ENCODE results near the gene CFAP53. TPM values are rescaled to one million over a fixed set of nuclear protein-coding genes. Genes with fewer than 3 reads are reported as not detected.
A peak's percentile ranks its signal among the peaks of the same experiment; 100 is the strongest.

The CFAP53 gene
- total and polyA plus RNA-seq, 7 experiments from 2014 or later = 0.09 to 1.8 (median 0.45) TPM; not detected in 1

DNA sequence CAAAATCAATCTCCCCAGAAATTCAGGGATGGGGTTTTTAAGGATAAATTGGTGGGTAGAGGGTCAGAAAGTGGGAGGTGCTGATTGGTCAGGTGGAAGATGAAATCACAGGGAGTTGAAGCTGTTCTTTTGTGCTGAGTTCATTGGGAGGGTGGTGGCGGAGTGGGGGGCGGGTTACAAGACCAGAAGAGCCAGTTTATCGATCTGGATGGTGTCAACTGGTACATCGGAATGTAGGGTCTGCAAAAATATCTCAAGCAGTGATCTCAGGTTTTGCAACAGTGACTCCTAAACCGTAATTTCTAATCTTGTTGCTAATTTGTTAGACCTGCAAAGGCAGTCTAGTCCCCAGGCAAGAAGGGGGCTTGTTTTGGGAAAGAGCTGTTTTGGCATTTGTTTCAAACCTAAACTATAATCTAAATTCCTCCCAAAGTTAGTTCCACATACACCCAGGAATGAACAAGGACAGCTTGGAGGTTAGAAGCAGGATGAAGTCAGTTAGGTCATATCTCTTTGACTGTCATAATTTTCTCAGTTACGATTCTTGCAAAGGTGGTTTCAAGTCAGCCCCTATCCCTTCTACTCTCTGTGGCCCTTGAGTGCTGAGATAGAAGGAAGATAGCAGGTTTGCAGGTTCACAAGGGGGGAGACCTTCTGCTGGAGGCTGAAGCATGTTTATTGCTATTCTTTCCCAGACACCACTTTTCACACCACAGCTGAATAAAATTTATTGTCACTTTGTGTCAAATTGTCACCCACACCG, 33.5 kb upstream of the CFAP53 start:
- peaks cover 0 to 6% (median 0%) of the 10 kb centered on the region in 11 donors for H3K9me3 Mint-ChIP-seq
- H3K4me3 Mint-ChIP-seq = peak overlapping the region in 5 of 10 donors; percentile 3 to 81 (median 53)
- Histone ChIP-seq H3K27ac (ENCODE audit: low read depth, low read length) (no peak overlapping the region), H3K27me3 (ENCODE audit: control insufficient read depth in 2 of 2, insufficient read depth in 2 of 2, low read length in 2 of 2) (no peaks in the 10 kb centered on the region), H3K9me3 (ENCODE audit: control insufficient read depth in 2 of 3, low read length in 3 of 3) (no peaks in the 10 kb centered on the region), H3K4me1 (ENCODE audit: control insufficient read depth in 2 of 2, insufficient read depth in 2 of 2, low read length in 2 of 2) (peaks cover 0 to 11% of the 10 kb centered on the region in 2 donors), H3K4me3 (ENCODE audit: low read length) (no peak overlapping the region), H3K36me3 (ENCODE audit: control insufficient read depth in 2 of 3, insufficient read depth in 3 of 3, low read length in 3 of 3) (no peaks in the 10 kb centered on the region)
- intact Hi-C loops (cut with micrococcal nuclease) = no loop called here
- no peak overlapping the region for H3K27ac Mint-ChIP-seq
- H3K4me1 Mint-ChIP-seq = peaks cover 4 to 14% (median 7%) of the 10 kb centered on the region in 7 donors
- peaks cover 13 to 66% (median 35%) of the 10 kb centered on the region in 5 donors for H3K27me3 Mint-ChIP-seq
- DNase-seq (no peak), ATAC-seq (no peak)
- H3K36me3 Mint-ChIP-seq = peaks cover 0 to 6% (median 0%) of the 10 kb centered on the region in 5 donors
- ChIA-PET POLR2A (interaction anchor here (0.9 kb wide), 1 partner anchor 11 kb away, joined by 3 read pairs; no protein-coding TSS in a partner anchor), CTCF (interaction anchor here (1.1 kb wide), 1 partner anchor 18 kb away, joined by 3 read pairs; the partner anchor contains the start of gene MBD1)

DNA sequence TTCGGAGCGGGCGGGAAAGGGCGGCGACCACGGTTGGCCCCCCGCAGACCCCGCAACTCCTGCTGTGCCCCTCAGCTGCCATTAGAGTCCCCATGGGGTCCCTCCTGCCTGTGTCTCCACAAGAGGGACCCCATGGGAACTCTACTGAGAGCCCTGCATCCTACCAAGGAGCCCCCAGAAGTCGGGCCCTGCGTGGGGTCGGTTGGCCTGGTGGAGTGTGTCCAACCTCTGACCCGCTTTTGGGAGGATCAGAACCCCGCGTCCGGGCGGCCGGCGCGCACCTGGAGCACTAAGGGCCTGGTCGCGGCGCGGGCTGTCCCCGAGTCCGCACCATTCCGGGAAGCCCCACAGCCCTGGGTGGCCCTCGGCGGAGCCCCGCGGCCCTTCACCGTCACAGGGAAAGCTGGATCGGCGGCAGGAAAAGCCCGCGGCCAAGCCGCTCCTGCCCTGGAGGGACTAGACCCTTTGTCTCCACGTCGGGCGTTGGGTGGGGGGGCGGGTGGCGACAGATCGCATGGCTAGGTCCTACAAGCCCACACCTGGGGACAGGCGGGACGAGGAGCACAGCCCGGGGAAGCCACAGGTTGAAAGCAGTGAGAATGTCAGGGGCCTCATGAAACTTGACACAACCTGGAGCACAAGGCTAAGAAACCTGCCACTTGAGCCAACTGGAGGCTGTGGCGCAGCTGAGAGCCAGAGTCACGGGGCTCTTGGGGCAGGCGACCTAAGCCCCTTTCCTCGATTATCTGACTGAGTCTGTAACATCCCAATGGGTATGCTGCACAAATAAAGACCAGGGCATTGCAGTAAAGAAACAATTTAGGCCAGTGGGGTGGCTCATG, 32.4 kb upstream of the CFAP53 start:
- CTCF ChIA-PET = no interaction called here
- POLR2A ChIA-PET = interaction anchor here (1.1 to 1.6 kb wide), 2 partner anchors 10 to 17 kb away, joined by 4 to 17 read pairs; partner anchors contain the start of gene MBD1

DNA sequence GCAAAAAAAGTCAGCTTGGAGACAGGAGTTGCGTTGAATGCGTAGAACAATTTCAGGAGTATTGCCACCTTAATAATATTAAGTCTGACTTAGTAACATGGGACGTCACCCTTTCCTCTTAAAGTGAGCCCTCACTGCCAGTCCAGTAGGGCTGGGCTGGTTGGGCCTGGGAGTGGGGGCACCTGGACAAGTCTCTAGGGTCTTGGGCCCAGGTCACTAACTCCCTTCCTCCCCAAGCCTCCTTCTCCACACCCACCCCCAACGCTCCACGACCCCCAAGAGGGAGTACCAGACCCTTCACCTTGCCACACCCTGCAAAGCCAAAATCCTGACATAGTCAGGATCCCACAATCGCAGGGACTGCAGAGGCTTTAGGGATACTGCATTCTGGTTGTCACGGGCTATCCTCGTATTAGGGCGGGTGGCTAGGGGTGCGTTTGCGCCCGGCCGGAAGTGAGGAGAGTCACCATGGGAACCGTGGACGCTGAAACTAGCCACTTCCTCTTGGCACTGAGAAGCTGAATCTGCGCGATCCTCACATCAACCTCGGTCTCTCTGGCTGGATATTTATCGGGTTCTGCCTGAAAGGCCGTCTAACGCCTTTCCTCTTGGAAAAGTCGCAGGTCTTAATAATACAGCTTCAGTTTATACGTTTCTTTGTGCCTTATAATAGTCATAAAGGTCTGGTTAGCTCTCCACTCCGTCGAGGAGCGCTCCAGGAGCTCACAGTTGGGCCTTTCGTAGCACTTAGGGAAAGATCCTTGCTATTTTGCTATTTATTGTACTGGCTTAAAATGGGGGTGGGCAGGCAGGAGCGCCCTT, 31.5 kb upstream of the CFAP53 start:
- H3K27me3 ChIP-seq (ENCODE audit: control insufficient read depth in 2 of 2, insufficient read depth in 2 of 2, low read length in 2 of 2) = no peaks in the 10 kb centered on the region
- DNase-seq (peak in 8 of 9 donors; percentile 48 to 70 (median 68)), ATAC-seq (peak; percentile 95)
- H3K4me1 Mint-ChIP-seq = peaks cover 4 to 14% (median 7%) of the 10 kb centered on the region in 7 donors
- H3K36me3 ChIP-seq (ENCODE audit: control insufficient read depth in 2 of 3, insufficient read depth in 3 of 3, low read length in 3 of 3) = no peaks in the 10 kb centered on the region
- POLR2A ChIA-PET = interaction anchor here (1.1 to 1.6 kb wide), 2 partner anchors 9 to 16 kb away, joined by 4 to 17 read pairs; partner anchors contain the start of gene MBD1
- intact Hi-C loops (cut with micrococcal nuclease) = loop anchor here (1.0 kb wide), 3 partner anchors 9 to 17 kb away; partner anchors contain the start of genes CXXC1 (in 2 of the 2) and MBD1 (in 1 of the 2)
- peaks cover 0 to 3% (median 0%) of the 10 kb centered on the region in 5 donors for H3K36me3 Mint-ChIP-seq
- H3K9me3 Mint-ChIP-seq = peaks cover 0 to 6% (median 0%) of the 10 kb centered on the region in 11 donors
- peak overlapping the region in 4 of 9 donors; percentile 43 to 76 (median 59) for H3K27ac Mint-ChIP-seq
- CTCF ChIA-PET = no interaction called here
- H3K4me3 Mint-ChIP-seq = peak overlapping the region; percentile 52 to 90 (median 84)
- peak overlapping the region; percentile 57 for H3K4me3 ChIP-seq (ENCODE audit: low read length)
- peaks cover 0 to 11% of the 10 kb centered on the region in 2 donors for H3K4me1 ChIP-seq (ENCODE audit: control insufficient read depth in 2 of 2, insufficient read depth in 2 of 2, low read length in 2 of 2)
- no peak overlapping the region for H3K27ac ChIP-seq (ENCODE audit: low read depth, low read length)
- peaks cover 10 to 48% (median 19%) of the 10 kb centered on the region in 5 donors for H3K27me3 Mint-ChIP-seq
- no peaks in the 10 kb centered on the region for H3K9me3 ChIP-seq (ENCODE audit: control insufficient read depth in 2 of 3, low read length in 3 of 3)

More for the DNA sequence above, 32.4 kb upstream of the CFAP53 start:
- Histone ChIP-seq H3K4me3 (ENCODE audit: low read length) (peak overlapping the region; percentile 57), H3K36me3 (ENCODE audit: control insufficient read depth in 2 of 3, insufficient read depth in 3 of 3, low read length in 3 of 3) (no peaks in the 10 kb centered on the region), H3K9me3 (ENCODE audit: control insufficient read depth in 2 of 3, low read length in 3 of 3) (no peaks in the 10 kb centered on the region), H3K27ac (ENCODE audit: low read depth, low read length) (no peak overlapping the region), H3K4me1 (ENCODE audit: control insufficient read depth in 2 of 2, insufficient read depth in 2 of 2, low read length in 2 of 2) (peaks cover 0 to 11% of the 10 kb centered on the region in 2 donors), H3K27me3 (ENCODE audit: control insufficient read depth in 2 of 2, insufficient read depth in 2 of 2, low read length in 2 of 2) (no peaks in the 10 kb centered on the region)
- intact Hi-C loops (cut with micrococcal nuclease) = loop anchor here (1.0 kb wide), 3 partner anchors 9 to 17 kb away; partner anchors contain the start of genes CXXC1 (in 2 of the 2) and MBD1 (in 1 of the 2)
- H3K4me3 Mint-ChIP-seq = peak overlapping the region in 8 of 10 donors; percentile 53 to 90 (median 84)
- peaks cover 4 to 14% (median 7%) of the 10 kb centered on the region in 7 donors for H3K4me1 Mint-ChIP-seq
- H3K9me3 Mint-ChIP-seq = peaks cover 0 to 6% (median 0%) of the 10 kb centered on the region in 11 donors
- no peak for DNase-seq
- H3K36me3 Mint-ChIP-seq = peaks cover 0 to 3% (median 0%) of the 10 kb centered on the region in 5 donors
- peak; percentile 8 for ATAC-seq
- H3K27ac Mint-ChIP-seq = no peak overlapping the region
- peaks cover 10 to 56% (median 27%) of the 10 kb centered on the region in 5 donors for H3K27me3 Mint-ChIP-seq

DNA sequence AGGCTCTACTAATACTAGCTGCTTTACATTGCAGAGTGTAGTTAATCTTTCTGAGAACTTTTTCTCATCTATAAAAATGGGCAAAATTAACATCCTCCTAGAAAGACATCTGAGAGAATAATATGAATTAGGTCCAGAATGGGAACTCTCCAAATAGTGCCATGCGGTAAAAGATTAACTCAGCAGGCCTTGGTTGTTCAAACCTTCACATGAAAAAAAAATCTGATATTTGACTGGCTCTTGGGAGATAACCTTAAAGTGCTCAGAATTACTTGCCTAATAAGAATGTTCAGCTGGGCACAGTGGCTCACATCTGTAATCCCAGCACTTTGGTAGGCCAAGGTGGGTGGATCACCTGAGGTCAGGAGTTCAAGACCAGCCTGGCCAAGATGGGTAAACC, 26.7 kb upstream of the CFAP53 start:
- POLR2A ChIA-PET = no interaction called here
- no peak for DNase-seq
- intact Hi-C loops (cut with micrococcal nuclease) = no loop called here
- Histone ChIP-seq H3K9me3 (ENCODE audit: control insufficient read depth in 2 of 3, low read length in 3 of 3) (no peaks in the 10 kb centered on the region), H3K27ac (ENCODE audit: low read depth, low read length) (no peak overlapping the region), H3K4me1 (ENCODE audit: control insufficient read depth in 2 of 2, insufficient read depth in 2 of 2, low read length in 2 of 2) (peaks cover 0 to 5% of the 10 kb centered on the region in 2 donors), H3K36me3 (ENCODE audit: control insufficient read depth in 2 of 3, insufficient read depth in 3 of 3, low read length in 3 of 3) (no peaks in the 10 kb centered on the region), H3K27me3 (ENCODE audit: control insufficient read depth in 2 of 2, insufficient read depth in 2 of 2, low read length in 2 of 2) (no peaks in the 10 kb centered on the region), H3K4me3 (ENCODE audit: low read length) (no peak overlapping the region)
- Mint-ChIP-seq H3K4me1 (peaks cover 7 to 17% (median 12%) of the 10 kb centered on the region in 7 donors), H3K27ac (no peak overlapping the region), H3K9me3 (peaks cover 0 to 3% (median 0%) of the 10 kb centered on the region in 11 donors), H3K27me3 (peaks cover 0 to 16% (median 0%) of the 10 kb centered on the region in 5 donors), H3K36me3 (peaks cover 0 to 1% (median 0%) of the 10 kb centered on the region in 5 donors), H3K4me3 (no peak overlapping the region)
- no peak for ATAC-seq
- CTCF ChIA-PET = no interaction called here

DNA sequence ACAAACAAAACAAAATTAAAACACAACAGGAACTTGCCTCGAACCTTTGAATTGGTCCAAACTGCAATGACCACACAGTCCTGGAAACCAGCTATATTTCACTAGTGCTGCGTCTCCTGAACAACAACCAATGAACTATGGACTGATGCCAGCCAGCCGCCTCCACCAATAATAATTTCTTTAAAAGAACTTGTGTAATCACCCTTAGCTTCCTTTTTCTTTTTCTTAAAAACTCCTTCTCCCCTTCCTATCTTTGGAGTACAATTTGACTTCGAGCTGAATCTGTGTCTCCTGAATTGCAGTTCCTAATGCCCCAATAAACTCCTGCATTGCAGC, 22.8 kb upstream of the CFAP53 start:
- no peak for ATAC-seq
- ChIA-PET CTCF (no interaction called here), POLR2A (interaction anchor here (1.0 to 2.3 kb wide), 4 partner anchors 9 to 85 kb away, joined by 3 to 17 read pairs (median 6); partner anchors contain the start of gene SKA1)
- Histone ChIP-seq H3K27ac (ENCODE audit: low read depth, low read length) (peak overlapping the region; percentile 97), H3K36me3 (ENCODE audit: control insufficient read depth in 2 of 3, insufficient read depth in 3 of 3, low read length in 3 of 3) (peaks cover 0 to 30% (median 1%) of the 10 kb centered on the region in 3 experiments), H3K27me3 (ENCODE audit: control insufficient read depth in 2 of 2, insufficient read depth in 2 of 2, low read length in 2 of 2) (no peaks in the 10 kb centered on the region), H3K9me3 (ENCODE audit: control insufficient read depth in 2 of 3, low read length in 3 of 3) (no peaks in the 10 kb centered on the region), H3K4me1 (ENCODE audit: control insufficient read depth in 2 of 2, insufficient read depth in 2 of 2, low read length in 2 of 2) (peaks cover 0 to 7% of the 10 kb centered on the region in 2 donors), H3K4me3 (ENCODE audit: low read length) (no peak overlapping the region)
- Mint-ChIP-seq H3K27me3 (peaks cover 0 to 2% (median 0%) of the 10 kb centered on the region in 5 donors), H3K36me3 (peaks cover 1 to 23% (median 7%) of the 10 kb centered on the region in 5 donors), H3K9me3 (peaks cover 0 to under 1% (median 0%) of the 10 kb centered on the region in 11 donors), H3K27ac (peak overlapping the region; percentile 59 to 92 (median 84)), H3K4me1 (peaks cover 6 to 30% (median 23%) of the 10 kb centered on the region in 7 donors), H3K4me3 (peak overlapping the region; percentile 60 to 85 (median 75))
- DNase-seq = no peak
- intact Hi-C loops (cut with micrococcal nuclease) = loop anchor here (2.0 to 10.0 kb wide), 6 partner anchors 477 to 1444 kb away; partner anchors contain the start of genes ACAA2 (in 1 of the 2), ELAC1 (in 1 of the 2), ME2 (in 1 of the 2) and SMAD4 (in 1 of the 2)

Data from naive thymus-derived CD4-positive, alpha-beta T cell (primary cell).